ENCODE data around the gene MMD.
"Not testable (repeated sequence)": the region's sequence is repeated elsewhere in the genome, so short reads cannot be mapped to it uniquely, and the experiment has no call there.

Gene MMD, protein sequence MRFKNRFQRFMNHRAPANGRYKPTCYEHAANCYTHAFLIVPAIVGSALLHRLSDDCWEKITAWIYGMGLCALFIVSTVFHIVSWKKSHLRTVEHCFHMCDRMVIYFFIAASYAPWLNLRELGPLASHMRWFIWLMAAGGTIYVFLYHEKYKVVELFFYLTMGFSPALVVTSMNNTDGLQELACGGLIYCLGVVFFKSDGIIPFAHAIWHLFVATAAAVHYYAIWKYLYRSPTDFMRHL

DNA sequence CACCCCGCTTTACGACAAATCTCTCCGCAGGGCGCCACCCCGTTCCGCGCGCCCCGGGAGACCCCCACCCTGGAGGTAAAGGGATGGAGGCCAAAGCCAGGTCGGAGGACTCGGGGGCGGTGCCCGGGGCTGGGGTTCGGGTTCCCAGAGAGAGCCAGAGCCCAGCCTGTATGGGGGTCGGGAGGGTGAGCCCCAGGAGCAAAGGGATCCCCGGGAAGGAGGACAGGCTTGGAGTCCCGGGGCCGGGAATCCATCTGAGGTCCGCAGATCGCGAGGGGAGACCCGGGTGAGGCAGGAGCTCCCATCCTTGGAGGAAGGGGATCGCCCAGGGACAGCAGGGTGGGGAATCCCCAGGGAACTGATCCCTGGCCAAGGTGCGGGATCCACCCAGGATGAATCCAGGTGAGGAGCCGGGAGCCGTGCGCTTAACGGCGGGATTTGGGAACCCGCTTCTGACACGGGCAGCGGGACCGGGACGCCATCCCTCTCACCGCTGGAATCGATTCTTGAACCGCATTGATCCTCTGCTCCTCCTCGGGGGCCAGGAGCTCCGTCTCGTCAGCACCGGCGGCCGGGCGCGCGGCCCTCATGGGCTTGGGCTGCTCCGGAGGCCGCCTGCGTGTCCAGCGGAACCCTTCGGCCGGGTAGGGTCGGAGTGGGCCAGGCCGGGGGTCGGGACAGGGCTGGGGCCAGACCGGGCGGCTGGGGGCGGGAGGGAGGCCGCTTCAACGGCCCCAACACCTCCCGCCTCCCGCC lies at the start of gene MMD:
Gene MMD (minus strand): TSS at position 657 of the 756 bp plus-strand sequence. CDS start 140 bp downstream, at position 517.
- peak; percentile 54 for DNase-seq

DNA sequence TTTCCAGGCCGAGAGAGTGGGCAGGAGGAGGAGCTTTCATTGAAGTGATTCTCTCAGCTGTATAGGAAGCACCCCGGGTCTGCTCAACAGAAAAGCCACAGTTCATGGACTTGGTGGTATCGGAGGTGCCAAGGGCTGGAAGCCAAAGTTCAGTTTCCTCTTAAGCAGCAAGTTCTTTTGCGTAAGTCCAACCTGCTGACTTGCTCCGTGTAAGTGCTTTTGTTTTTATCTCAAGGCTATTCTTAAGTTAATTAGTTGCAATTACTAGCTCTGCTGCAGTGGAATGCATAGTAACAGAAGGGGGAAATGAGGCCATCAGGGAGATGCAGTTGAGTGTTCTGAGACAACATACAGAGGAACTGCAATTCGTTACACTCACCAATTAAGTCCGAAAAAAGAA lies 45.0 kb upstream of the MMD start:
- no peak for DNase-seq

DNA sequence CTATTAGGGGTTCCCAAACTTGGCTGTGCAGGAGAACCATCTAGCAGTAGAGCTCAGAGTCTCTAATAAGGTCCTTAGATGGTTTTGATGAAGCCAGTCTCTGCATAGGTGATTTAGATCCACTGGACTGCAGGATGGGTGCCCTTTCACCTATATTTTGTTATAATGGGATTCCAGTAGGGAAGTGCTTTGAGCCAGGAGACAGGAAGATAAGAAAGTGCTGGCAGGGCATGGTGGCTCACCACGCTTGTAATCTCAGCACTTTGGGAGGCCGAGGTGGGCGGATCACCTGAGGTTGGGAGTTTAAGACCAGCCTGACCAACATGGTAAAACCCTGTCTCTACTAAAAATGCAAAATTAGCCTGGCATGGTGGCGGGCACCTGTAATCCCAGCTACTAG lies 44.1 kb upstream of the MMD start:
- DNase-seq: not testable (repeated sequence)

DNA sequence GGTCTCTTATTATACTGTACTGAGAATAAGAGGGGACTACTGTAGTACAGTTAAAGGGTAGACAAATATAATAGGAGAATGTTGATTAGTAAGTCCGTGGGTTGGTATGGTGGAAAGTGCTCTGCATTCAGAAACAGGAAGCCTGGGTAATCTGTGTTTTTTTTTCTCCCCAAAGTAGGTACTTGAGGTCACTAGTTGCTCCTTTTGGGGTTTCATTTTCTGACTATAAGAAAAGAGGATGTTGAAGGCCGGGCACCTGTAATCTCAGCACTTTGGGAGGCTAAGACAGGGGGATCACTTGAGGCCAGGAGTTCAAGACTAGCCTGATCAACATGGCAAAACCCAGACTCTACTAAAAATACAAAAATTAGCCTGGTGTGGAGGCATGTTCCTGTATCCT lies 42.0 kb upstream of the MMD start:
- no peak for DNase-seq

DNA sequence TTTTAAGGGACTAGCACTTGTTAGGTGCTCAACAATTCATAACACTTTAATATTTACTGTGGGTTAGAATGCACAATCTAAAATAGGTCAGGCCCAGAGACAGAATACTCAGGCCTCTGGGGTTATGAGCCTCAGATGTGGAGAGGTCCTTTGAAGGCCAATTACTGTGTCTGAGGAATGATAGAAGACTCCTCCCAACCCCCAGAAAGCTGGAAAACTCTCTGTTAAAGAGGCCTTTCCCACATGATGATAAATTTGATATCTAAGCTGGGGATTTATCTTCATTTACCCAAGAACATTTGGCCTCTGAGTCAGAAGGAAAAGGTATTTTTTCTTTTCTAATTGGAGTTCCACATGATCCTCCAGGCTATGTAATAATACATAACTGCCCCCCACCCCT lies 41.1 kb upstream of the MMD start:
- DNase-seq: no peak

DNA sequence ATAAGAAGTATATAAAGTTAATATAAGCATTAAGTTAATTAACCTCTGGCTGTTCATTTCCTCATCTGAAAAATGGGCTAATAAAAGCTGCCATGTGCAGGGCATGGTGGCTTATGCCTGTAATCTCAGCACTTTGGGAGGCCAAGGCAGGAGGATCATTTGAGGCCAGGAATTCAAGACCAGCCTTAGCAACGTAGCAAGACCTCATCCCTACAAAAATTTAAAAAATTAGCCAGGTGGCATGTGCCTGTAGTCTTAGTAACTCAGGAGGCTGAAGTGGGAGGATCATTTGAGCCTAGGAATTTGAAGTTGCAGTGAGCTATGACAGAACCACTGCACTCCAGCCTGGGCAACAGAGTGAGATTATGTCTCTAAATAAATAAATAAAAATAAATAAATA lies 40.6 kb upstream of the MMD start:
- DNase-seq: no peak

DNA sequence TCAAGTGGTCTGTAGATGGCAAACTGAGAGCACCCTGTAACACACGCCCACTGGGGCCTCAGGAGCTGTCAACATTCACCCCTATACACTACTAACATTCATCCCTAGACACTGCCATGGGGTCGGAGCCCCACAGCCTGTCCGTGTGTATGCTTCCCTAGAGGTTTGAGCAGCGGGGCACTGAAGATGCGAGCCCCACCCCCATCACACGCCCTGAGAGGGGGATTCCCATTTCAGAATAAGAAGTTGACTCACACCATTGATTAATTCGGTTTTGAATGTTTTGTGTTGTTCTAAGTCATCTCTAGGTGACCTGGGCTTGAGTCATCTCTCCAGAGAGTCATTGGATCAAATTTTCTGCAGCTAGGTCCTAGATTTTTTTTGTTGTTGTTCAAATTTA lies 37.3 kb upstream of the MMD start:
- DNase-seq: no peak

DNA sequence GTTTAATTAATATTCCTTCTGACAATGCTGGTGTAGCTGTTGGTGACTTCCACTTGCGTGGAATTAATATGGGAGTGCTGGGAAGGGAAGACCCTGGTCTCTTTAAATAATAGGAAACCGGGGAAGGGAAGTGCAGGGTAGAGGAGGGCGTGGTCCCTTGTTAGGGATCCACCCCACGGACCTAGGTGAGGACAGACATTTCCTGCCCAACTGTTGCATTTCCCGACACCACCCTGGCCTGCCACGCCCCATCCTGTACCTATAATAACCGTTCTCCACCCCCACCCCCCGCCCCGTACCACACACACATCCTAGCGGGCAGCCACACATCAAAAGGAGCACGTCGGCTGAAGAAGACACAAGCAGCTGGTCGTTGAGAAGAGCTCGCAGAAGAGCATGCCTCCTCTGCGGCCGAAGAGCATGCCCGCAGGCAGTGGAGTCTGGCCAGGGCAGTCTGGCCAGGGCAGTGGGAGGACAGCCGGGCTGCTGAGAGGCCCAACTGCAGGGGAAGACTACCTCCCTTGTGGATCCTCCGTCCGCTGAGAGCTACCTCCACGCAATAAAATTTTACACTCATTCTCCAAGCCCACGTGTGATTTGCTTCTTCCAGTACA lies 36.8 kb upstream of the MMD start:
- no peak for DNase-seq

DNA sequence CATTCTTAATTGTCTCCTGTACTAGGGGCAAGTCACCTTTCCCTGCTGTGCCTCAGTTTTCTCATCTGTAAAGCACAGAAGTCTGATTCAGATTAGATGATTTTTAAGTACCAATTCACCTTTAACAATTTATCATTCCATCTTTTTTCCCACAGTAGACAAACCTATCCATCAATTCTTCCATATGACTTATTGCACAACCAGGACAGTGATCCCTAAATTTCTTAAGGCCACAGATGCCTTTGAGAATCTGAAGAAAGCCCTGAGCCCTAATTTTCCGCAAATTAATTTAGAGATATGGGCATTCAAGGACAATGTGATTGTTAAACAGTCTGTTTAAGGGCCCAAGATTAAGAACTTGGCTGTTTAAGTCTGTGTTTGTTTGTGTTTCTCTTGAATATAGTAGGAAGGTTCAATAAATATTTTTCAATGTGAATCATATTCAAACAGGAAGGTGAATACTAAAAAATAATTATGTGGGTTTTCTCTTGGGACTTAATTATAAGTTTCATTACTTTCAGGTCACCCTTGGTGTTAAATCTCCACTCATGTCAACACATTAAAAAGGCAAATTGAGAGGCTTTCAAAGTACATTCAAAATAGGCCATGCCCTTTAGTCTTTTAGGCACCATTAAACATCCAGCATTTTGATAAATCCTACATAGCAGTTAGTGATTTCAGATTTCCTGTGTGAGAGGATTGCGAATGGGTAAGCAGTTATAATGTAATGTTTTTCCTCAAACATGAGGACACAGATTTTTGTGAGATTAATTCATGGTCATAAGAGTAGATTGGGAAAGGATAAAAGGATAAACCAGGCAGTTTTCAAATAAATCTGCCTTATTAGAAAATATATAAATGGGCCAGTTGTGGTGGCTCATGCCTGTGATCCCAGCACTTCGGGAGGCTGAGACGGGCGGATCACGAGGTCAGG lies 34.9 kb upstream of the MMD start:
- DNase-seq: no peak

DNA sequence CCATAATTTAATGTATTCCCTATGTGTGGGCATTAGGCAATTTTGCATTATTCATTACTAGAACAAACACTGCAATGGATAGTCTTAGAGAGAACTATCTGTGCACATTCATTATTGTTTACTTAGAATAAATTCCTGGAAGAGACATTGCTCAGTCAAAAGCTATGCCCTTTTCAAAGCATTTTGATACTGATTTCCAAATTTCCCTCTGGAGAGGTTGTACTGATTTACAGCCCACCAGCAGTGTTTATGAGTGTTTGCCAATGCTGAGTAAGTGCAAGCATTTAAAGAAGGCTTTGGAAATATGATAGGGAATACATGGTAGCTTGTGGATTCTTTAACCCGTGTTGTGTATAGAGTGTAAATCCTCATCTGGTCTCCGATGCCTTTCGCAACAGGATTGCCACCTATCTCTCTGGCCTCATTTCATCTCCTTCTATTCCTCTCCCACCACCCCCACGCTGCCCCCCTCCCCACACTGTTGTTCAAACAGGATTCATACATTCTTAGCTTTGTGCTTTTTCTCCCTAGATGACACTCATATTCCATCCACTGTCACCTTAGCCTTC lies 33.4 kb upstream of the MMD start:
- DNase-seq: no peak

DNA sequence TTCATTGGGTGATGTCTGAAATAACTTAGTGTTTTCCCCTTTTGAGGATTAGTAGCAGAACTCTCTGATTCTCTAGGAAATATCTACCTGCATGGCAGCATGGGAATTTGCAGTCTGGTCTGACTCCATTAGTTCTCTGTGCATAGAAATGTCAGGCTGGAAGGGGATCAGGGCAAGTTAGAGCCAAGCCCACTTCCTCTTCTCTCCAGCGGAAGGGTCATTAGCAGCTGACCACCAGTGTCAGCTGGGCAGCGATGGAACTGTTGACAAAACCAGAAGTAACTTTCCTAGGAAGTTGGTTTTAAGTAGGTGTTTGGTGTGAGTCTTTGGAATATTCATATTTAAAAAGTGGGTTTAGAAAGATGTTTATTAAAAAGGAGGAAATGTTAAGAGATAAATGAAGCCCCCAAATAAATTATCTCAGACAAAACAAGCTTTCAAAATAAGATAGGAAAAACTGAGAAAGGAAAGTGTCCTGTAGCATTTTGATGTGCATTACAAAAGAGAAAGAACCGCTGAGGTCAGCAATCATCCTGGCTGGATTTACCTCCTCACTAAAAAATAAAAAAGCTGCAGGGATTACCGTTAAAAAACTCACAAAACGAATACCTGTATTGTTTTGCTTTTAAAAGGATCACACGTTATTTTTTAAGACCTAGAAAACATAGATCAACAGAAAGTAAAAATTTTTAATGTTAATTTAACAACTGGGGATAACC lies 32.4 kb upstream of the MMD start:
- no peak for DNase-seq

DNA sequence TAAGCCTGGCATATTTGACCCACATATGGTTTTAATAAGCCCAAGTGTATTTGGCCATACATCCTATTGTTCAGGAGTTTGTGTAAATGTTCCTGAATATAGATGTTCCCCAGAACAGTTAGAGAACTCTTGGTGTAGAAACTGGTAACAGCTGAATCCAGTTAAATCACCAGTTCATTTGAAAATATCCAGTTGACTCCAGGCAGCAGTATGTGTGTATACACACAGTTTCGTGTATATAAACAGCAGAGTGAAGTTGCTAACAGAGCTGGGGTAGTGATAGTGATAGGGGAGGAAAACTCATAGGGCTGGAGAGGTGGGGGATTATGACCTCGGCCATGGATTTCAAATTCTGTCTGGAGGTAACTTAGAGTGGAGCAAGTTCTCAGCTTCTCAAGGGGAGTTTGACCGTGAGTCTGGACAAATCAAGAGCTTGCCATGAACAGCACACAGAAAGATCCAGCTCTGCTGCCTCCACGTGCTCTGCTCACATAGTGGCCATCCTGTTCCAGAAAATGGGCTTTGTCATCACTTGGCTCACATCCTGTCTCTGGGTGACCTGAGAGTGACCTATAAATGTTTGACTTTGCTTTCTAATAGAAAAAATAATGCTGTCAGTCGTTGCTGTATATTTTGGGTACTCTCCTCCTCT lies 30.6 kb upstream of the MMD start:
- DNase-seq: no peak

DNA sequence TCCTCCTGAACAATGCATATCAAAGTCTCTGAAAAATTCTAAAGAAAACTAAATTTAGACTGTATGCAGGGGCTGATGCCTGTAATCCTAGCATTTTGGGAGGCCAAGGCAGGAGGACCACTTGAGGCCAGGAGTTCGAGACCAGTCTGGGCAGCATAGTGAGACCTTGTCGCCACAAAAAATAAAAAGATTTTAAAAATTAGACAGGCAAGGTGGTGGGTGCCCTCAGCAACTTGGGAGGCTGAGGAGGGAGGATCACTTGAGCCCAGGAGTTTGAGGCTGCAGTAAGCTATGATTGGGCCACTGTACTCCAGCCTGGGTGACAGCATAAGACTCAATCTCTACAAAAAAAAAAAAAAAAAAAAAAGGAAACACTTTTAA lies 30.1 kb upstream of the MMD start:
- no peak for DNase-seq

DNA sequence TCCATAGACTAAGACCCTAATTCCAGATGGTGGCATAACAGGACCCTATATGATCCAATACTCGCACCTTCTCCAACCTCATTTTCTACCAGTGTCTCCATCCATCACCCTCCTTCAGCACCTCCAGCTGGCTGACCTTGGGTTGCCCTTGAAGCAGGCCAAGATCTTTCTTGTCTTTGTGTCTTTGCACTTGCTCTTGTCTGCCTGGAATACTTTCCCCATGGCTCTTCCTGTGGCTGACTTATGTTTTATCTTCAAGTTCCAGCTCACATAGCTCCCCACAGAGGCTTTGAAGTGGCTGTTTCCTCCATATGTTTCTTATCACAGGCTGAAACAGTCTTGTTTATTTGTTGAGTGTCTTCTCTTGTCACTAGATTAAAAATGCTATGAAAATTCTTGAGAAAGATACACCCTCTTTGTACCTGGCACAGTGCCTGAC lies 29.6 kb upstream of the MMD start:
- no peak for DNase-seq

DNA sequence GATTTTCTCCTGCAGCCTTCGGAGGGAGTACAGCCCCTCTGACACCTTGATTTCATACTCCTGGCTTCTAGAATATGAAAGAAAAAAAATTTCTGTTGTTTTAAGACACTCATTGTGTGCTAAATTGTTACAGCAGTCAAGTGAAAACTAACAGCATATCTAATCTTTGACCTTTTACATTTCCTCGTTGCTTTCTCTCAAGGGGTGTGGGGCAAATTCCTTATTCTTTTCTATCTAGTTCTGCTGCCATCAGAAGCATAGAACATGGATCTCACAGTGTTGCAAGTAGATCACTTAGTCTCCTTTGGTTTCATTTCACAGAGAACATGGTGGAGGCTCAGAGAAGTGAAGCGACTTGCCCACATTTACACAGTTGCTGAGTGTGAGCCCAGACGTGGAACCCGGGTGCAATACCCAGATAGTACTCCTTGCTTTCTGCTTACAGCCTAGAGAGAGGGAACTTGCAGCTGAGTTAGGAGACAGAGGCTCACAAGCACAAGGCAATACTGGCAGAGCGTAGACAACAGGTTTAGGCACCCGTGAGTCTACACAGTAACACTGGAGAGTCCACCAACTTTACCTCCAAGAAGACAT lies 28.7 kb upstream of the MMD start:
- DNase-seq: no peak

DNA sequence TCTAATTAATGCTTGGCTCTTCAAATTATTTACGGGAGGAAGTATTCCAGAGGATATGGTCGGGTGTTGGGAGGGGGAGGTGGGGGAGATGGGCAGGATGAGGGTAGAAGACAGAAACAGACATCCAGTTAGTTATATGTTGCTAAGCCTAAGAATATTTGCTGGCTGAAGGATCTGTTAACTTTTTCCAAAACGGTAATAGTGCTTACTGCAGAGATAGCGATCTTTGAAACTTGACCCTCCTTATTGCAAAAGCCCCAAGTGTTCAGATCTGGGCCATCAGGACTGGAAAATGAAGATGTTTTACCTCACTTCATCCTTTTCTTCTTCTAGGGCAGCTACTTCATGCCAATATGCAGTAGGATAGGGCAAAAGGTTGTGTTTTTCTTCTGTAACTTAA lies 27.0 kb upstream of the MMD start:
- no peak for DNase-seq

DNA sequence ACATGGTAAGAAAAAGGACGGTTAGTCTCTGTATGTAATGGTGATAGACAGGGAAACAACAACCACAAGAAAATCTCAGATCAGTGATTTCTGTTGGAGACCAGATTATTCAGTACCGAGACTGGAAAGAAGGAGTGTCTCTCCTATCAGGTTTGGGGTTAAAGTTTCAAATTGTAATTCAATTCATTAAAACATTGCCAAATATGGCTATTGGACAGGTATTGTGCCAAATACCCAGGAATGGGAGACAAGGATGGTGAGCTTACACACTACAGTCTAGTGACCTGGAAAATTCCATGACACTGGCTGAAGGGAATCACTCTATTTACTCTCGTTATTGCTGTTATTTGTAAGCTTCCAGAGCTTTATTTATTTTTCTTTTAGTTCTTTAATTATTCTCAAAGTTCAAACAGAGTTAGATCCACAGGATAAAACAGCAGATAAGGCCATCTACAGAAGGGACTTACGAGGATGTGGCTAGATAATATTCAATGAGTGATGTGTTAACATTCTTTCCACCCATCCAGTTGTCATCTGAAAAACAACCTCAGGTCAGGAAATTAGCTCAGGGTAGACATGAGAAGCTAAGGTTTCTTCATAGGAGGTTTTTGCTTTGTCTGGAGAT lies 25.1 kb upstream of the MMD start:
- DNase-seq: no peak

DNA sequence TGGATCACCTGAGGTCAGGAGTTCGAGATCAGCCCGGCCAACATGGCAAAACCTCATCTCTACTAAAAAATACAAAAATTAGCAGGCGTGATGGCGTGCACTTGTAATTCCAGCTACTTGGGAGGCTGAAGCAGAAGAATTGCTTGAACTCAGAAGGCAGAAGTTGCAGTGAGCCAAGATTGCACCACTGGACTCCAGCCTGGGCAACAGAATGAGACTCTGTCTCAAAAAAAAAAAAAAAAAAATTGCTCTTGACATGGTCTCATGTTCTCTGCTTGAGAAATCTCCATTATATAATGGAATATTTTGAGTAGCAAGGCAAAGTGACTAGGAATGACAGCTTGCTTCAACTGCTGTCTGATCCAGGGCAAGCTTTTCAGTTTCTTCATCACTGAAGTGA lies 24.4 kb upstream of the MMD start:
- not testable (repeated sequence) for DNase-seq

DNA sequence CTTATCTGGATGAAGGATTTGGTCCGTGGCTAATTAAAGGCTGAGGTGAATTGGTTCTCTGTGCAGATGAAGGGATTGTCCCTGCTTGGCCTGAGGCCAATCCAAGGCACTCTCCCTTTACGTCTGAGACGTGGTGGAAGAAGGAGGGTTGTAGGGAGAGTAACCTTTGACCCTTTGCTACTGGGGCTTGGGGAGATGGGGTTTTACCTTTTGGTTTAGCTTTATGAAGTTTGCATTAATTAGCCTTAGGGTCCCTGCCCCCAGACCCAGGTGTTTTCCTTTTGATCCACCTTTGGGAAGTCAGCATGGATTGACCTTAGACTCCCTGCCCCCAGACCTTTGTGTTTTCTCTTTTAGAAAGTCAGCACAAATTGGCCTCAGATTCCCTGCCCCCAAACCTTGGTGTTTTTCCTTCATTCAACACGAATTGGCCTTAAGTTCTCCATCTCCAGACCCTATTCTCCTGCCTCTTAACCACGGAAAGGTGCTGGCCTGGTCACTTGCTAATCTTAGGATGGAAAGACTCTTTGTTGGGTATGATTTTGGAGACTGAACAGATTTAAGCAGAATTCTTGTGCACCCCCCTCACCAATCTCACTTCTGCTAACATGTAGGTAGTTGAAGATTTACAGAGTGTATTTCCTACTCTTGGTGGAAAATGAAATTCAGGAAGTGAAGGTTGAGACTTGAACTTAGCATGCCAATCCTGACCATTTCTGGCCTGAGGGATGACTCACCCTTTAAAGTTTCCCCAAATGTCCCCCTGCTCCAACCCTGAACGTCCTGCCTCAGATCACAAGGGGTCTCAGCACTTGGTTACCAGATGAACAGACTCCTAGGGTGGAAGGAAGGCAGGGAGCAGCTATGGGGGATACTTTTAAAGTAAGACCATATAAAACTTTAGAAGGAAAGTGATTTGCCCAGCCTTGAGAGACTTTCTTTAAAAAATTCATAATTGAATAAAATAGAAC lies 23.1 kb upstream of the MMD start:
- no peak for DNase-seq
